ENCODE results near the gene ANKRD13D.

ANKRD13D gene

GRCh38 chr11:67273260-67273990, 15.7 kb upstream of the ANKRD13D start:
- no peak for DNase-seq (ENCODE audit: low spot score)

GRCh38 chr11:67274768-67275605, 14.1 kb upstream of the ANKRD13D start:
- no peak for DNase-seq (ENCODE audit: low spot score)

GRCh38 chr11:67275606-67276409, 13.3 kb upstream of the ANKRD13D start:
- DNase-seq (ENCODE audit: low spot score) = no peak

- no peak for DNase-seq (ENCODE audit: low spot score)
These were observed 12.3 kb upstream of the ANKRD13D start for GRCh38 chr11:67276781-67277230.

GRCh38 chr11:67277231-67277961, 11.7 kb upstream of the ANKRD13D start:
- DNase-seq (ENCODE audit: low spot score) = peak; percentile 84

GRCh38 chr11:67278135-67278938, 10.8 kb upstream of the ANKRD13D start:
- no peak for DNase-seq (ENCODE audit: low spot score)

GRCh38 chr11:67278939-67279588, 10.0 kb upstream of the ANKRD13D start:
- DNase-seq (ENCODE audit: low spot score) = no peak

GRCh38 chr11:67279589-67280340, 9.3 kb upstream of the ANKRD13D start:
- DNase-seq (ENCODE audit: low spot score) = no peak

- no peak for DNase-seq (ENCODE audit: low spot score)
These were observed 8.7 kb upstream of the ANKRD13D start for GRCh38 chr11:67280341-67280787.

- no peak for DNase-seq (ENCODE audit: low spot score)
These were observed 8.1 kb upstream of the ANKRD13D start for GRCh38 chr11:67280788-67281551.

GRCh38 chr11:67281552-67282150, 7.5 kb upstream of the ANKRD13D start:
- no peak for DNase-seq (ENCODE audit: low spot score)

- no peak for DNase-seq (ENCODE audit: low spot score)
These were observed 6.8 kb upstream of the ANKRD13D start for GRCh38 chr11:67282155-67282875.

- DNase-seq (ENCODE audit: low spot score) = no peak
These were observed 6.2 kb upstream of the ANKRD13D start for GRCh38 chr11:67282876-67283371.

GRCh38 chr11:67283481-67283963, 5.6 kb upstream of the ANKRD13D start:
- no peak for DNase-seq (ENCODE audit: low spot score)

GRCh38 chr11:67284811-67285540, 4.1 kb upstream of the ANKRD13D start:
- no peak for DNase-seq (ENCODE audit: low spot score)

Measured in iPS-NIHi11 (cell line).